ENCODE measurements around the gene ANO7. TPM values are rescaled to one million over a fixed set of nuclear protein-coding genes. Genes with fewer than 3 reads are reported as not detected.

Gene ANO7
- total and polyA plus RNA-seq, 2 of the 13 experiments (the other 11 are each of a cell fraction or from before 2014, with no cell fraction given): 4.1 to 4.9 TPM

DNA sequence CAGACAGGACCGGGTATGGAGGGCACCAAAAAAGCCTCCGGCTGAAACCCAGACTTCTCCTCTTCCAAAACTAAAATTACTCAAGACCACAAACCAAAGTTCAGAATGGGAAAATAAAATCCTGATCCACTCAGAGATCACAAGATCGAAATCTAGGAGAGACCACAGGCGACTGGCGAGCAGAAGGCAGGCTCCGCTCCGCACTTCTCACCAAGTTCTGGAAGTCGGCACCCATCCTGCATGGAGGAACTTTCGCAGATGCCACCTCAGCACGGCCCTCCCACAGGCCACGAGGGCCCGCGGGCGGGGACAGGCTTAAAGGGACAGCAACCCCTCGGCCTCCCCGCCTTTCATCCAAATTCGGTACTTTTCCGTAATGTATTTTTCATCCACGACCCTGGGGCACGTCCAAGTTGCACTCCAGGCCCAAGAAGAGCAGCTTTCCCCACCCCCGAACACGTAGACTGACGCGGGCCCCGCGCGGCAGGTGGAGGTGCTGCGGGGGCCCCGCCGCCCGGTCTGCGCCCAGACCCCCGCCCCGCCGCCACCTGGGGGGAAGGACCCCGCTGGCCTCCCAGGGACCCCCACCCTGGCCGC, 83.3 kb downstream of the ANO7 start (continued):
- no peak for TF ChIP-seq FOXK2 (IDR thresholded peaks at IDR 0.05)
- TF ChIP-seq ZBTB44 (CRISPR knock-in tag; IDR thresholded peaks at IDR 0.05): no peak
- TF ChIP-seq ARNT2 (CRISPR knock-in tag; IDR thresholded peaks at IDR 0.05; ENCODE audit: low read depth): 0 out of 2 replicates have a peak, but pooled peaks have one; percentile 53
- peak in 1 of 2 experiments; percentile 38; a peak in 1 of 4 replicates for TF ChIP-seq HMGXB4 (CRISPR knock-in tag; IDR thresholded peaks at IDR 0.05; ENCODE audit: borderline replicate concordance in 1 of 2, low read depth in 1 of 2)
- TF ChIP-seq PRDM15 (CRISPR knock-in tag; IDR thresholded peaks at IDR 0.05): peak; percentile 25; the same call in 1 of the 2 replicates
- TF ChIP-seq, protein P1, sequence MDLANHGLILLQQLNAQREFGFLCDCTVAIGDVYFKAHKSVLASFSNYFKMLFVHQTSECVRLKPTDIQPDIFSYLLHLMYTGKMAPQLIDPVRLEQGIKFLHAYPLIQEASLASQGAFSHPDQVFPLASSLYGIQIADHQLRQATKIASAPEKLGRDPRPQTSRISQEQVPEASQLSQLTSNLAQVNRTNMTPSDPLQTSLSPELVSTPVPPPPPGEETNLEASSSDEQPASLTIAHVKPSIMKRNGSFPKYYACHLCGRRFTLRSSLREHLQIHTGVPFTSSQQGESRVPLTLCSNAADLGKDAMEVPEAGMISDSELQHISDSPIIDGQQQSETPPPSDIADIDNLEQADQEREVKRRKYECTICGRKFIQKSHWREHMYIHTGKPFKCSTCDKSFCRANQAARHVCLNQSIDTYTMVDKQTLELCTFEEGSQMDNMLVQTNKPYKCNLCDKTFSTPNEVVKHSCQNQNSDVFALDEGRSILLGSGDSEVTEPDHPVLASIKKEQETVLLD (CRISPR knock-in tag; IDR thresholded peaks at IDR 0.05; ENCODE audit: low read depth): peak; percentile 67; the same call in 1 of the 2 replicates
- TF ChIP-seq POLR2AphosphoS5 (IDR thresholded peaks at IDR 0.05; ENCODE audit: low read depth, low read length): peak; percentile 58
- TF ChIP-seq HDAC1 (CRISPR knock-in tag; IDR thresholded peaks at IDR 0.05): peak; percentile 80
- no peak for TF ChIP-seq SYNCRIP (IDR thresholded peaks at IDR 0.05; ENCODE audit: insufficient read depth, low read depth, low read length)
- TF ChIP-seq ZNF350 (CRISPR knock-in tag; IDR thresholded peaks at IDR 0.05; ENCODE audit: borderline replicate concordance, low read depth): peak; percentile 34; the same call in 1 of the 2 replicates
- TF ChIP-seq ZHX1 (CRISPR knock-in tag; IDR thresholded peaks at IDR 0.05; ENCODE audit: low read depth): no peak
- no peak for TF ChIP-seq TBL1XR1 (IDR thresholded peaks at IDR 0.05; ENCODE audit: borderline replicate concordance, low read length, partially characterized antibody)
- TF ChIP-seq, protein P2, sequence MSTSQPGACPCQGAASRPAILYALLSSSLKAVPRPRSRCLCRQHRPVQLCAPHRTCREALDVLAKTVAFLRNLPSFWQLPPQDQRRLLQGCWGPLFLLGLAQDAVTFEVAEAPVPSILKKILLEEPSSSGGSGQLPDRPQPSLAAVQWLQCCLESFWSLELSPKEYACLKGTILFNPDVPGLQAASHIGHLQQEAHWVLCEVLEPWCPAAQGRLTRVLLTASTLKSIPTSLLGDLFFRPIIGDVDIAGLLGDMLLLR (CRISPR knock-in tag; IDR thresholded peaks at IDR 0.05): peak; percentile 55; the same call in 1 of the 2 replicates
- no peak for TF ChIP-seq NONO (IDR thresholded peaks at IDR 0.05)
- TF ChIP-seq NONO (CRISPR knock-in tag; conservative IDR thresholded peaks at IDR 0.05): peak; percentile 64; the same call in 1 of the 2 replicates
- TF ChIP-seq YEATS4 (CRISPR knock-in tag; IDR thresholded peaks at IDR 0.05; ENCODE audit: borderline replicate concordance): peak; percentile 53; the same call in 1 of the 2 replicates
